GM12878 (cell line): ENCODE data around the gene PRSS50. TPM values are rescaled to one million over a fixed set of nuclear protein-coding genes. Genes with fewer than 3 reads are reported as not detected.

Experiments used
- ATAC-seq: fragments of 200-7000 bp; cut with Tn5 transposase; 3 replicates; pipeline ENCODE4 v1.9.1; 2020; ENCODE audit warnings: mild to moderate bottlenecking, moderate library complexity
- BruUV-seq: library from RNA; stranded (reverse); fragments of 400-500 nt; replicated peaks from 2 replicates; lab custom pipeline; 2021; lab: Mats Ljungman, UMichigan
- CTCF ChIA-PET: fragments of 300-600 bp; sonication (Branson Sonifier 250); formaldehyde crosslinking; extraction: SDS; loops from one replicate; lab custom pipeline; 2021; ENCODE audit warnings: inconsistent platforms; lab: Yijun Ruan, JAX
- POLR2A ChIA-PET: fragments of 350-600 bp; formaldehyde crosslinking; extraction: SDS; loops from one replicate; lab custom pipeline; 2021; ENCODE audit warnings: inconsistent platforms; lab: Charles Lee
- RAD21 ChIA-PET: fragments of 300-600 bp; sonication (Branson Sonifier 250); formaldehyde crosslinking; loops from one replicate; lab custom pipeline; 2023; ENCODE audit warnings: antibody characterized with exemption; ENCODE audit not compliant: unreplicated experiment; lab: Charles Lee
- SMC1A ChIA-PET: fragments of 300-600 bp; sonication (Branson Sonifier 250); formaldehyde crosslinking; loops from one replicate; lab custom pipeline; 2023; ENCODE audit not compliant: unreplicated experiment, uncharacterized antibody; lab: Charles Lee
- DNase-seq: peaks from one replicate; pipeline ENCODE4 v3.0.0-alpha.2; 2011; ENCODE audit warnings: low read depth, low spot score
- FAIRE-seq: peaks from 3 replicates; lab custom pipeline; 2011; peaks lifted over from hg19 to GRCh38; lab: Jason Lieb, UNC
- H2AFZ ChIP-seq: 2 replicates; pipeline ENCODE4 v1.6.0; 2011; ENCODE audit warnings: low read depth, low read length, control low read depth; ENCODE audit not compliant: control insufficient read depth
- H3K27ac ChIP-seq: 2 replicates; pipeline ENCODE4 v1.5.1; 2011; ENCODE audit warnings: control low read depth; ENCODE audit not compliant: control insufficient read depth, insufficient read depth
- H3K27me3 ChIP-seq, 2 experiments: replicated peaks in 1 of 2; 2 replicates each; pipeline versions ENCODE4 v1.6.0 to v1.6.1; 2011; ENCODE audit warnings: low read length in 1 of 2; ENCODE audit not compliant: control insufficient read depth in 2 of 2, insufficient read depth in 2 of 2
- H3K36me3 ChIP-seq, 2 experiments: 2 replicates each; pipeline ENCODE4 v1.5.1; 2011; ENCODE audit warnings: low read length in 1 of 2; ENCODE audit not compliant: control insufficient read depth in 2 of 2, insufficient read depth in 2 of 2
- H3K4me1 ChIP-seq: 2 replicates; pipeline ENCODE4 v1.6.1; 2011; ENCODE audit warnings: mild to moderate bottlenecking, low read length, moderate library complexity, mixed read lengths; ENCODE audit not compliant: control insufficient read depth, insufficient read depth
- H3K4me2 ChIP-seq: 2 replicates; pipeline ENCODE4 v1.6.0; 2011; ENCODE audit warnings: control low read depth; ENCODE audit not compliant: control insufficient read depth, insufficient read depth
- H3K4me3 ChIP-seq: fragments of 200-600 bp; sonication (generic); 2 replicates; pipeline ENCODE4 v1.5.1; 2016
- H3K79me2 ChIP-seq: 2 replicates; pipeline ENCODE4 v1.6.0; 2011; ENCODE audit warnings: low read length; ENCODE audit not compliant: control insufficient read depth, insufficient read depth
- H3K9ac ChIP-seq: 2 replicates; pipeline ENCODE4 v1.8.0; 2011; ENCODE audit warnings: low read length, control low read depth, mixed read lengths; ENCODE audit not compliant: control insufficient read depth, insufficient read depth
- H3K9me3 ChIP-seq: replicated peaks from 3 replicates; pipeline ENCODE4 v1.5.1; 2011; ENCODE audit warnings: mild to moderate bottlenecking, low read length; ENCODE audit not compliant: control insufficient read depth, insufficient read depth
- H4K20me1 ChIP-seq: 2 replicates; pipeline ENCODE4 v1.6.0; 2011; ENCODE audit not compliant: control insufficient read depth, insufficient read depth
- BACH1 ChIP-seq: fragments of 450-650 bp; IDR thresholded peaks from 2 replicates; pipeline ENCODE4 v1.6.1; 2017; ENCODE audit warnings: mild to moderate bottlenecking, borderline replicate concordance
- FOS ChIP-seq: IDR thresholded peaks from 3 replicates; pipeline ENCODE4 v1.6.1; 2011; ENCODE audit warnings: borderline replicate concordance; ENCODE audit not compliant: insufficient read length; ENCODE audit errors: extremely low read depth
- FOXK2 ChIP-seq: fragments of 450-650 bp; IDR thresholded peaks from 2 replicates; pipeline ENCODE4 v1.6.1; 2017; ENCODE audit warnings: mild to moderate bottlenecking, moderate library complexity
- GATAD2B ChIP-seq: fragments of 450-650 bp; conservative IDR thresholded peaks from 2 replicates; pipeline ENCODE4 v1.6.1; 2017; ENCODE audit warnings: low read depth, mild to moderate bottlenecking, moderate library complexity
- KDM1A ChIP-seq: fragments of 200-600 bp; sonication (generic); IDR thresholded peaks from 2 replicates; pipeline ENCODE4 v1.6.1; 2016; ENCODE audit warnings: borderline replicate concordance
- LARP7 ChIP-seq: fragments of 450-650 bp; IDR thresholded peaks from 2 replicates; pipeline ENCODE4 v1.6.1; 2017; ENCODE audit warnings: mild to moderate bottlenecking
- MTA2 ChIP-seq: fragments of 450-650 bp; IDR thresholded peaks from 2 replicates; pipeline ENCODE4 v1.6.1; 2016; ENCODE audit warnings: low read depth, mild to moderate bottlenecking, moderate library complexity
- MTA3 ChIP-seq: IDR thresholded peaks from 2 replicates; pipeline ENCODE4 v1.6.1; 2012; ENCODE audit warnings: low read length, inconsistent platforms, borderline replicate concordance
- NR2F1 ChIP-seq: fragments of 450-650 bp; conservative IDR thresholded peaks from 2 replicates; pipeline ENCODE4 v1.6.1; 2017; ENCODE audit warnings: mild to moderate bottlenecking
- POLR2AphosphoS2 ChIP-seq: IDR thresholded peaks from 2 replicates; pipeline ENCODE4 v1.6.1; 2011; ENCODE audit warnings: low read depth, mild to moderate bottlenecking, low read length, improper control_type of control experiment, moderate library complexity
- RCOR1 ChIP-seq: conservative IDR thresholded peaks from 2 replicates; pipeline ENCODE4 v1.6.1; 2012; ENCODE audit warnings: low read depth, low read length, improper control_type of control experiment
- REST ChIP-seq: IDR thresholded peaks from 2 replicates; pipeline ENCODE4 v1.6.1; 2012; ENCODE audit warnings: mild to moderate bottlenecking, low read depth, low read length
- SMARCA5 ChIP-seq: fragments of 450-650 bp; IDR thresholded peaks from 2 replicates; pipeline ENCODE4 v1.6.1; 2017; ENCODE audit warnings: mild to moderate bottlenecking
- TARDBP ChIP-seq: IDR thresholded peaks from 2 replicates; pipeline ENCODE4 v1.6.1; 2016; ENCODE audit warnings: borderline replicate concordance
- ZNF207 ChIP-seq: fragments of 450-650 bp; IDR thresholded peaks from 2 replicates; pipeline ENCODE4 v1.6.1; 2014; ENCODE audit warnings: antibody characterized with exemption, mild to moderate bottlenecking, borderline replicate concordance
- ZNF274 ChIP-seq: IDR thresholded peaks from one replicate; pipeline ENCODE4 v1.8.0; 2011; ENCODE audit not compliant: insufficient read length, insufficient read depth
- ZZZ3 ChIP-seq: IDR thresholded peaks from 2 replicates; pipeline ENCODE4 v1.6.1; 2011; ENCODE audit warnings: low read depth; ENCODE audit not compliant: control insufficient read depth, insufficient read length
- WGBS: methylation state at CpG from one replicate; pipeline ENCODE4 v1.1.6; 2016; ENCODE audit warnings: low lambda C conversion rate; ENCODE audit not compliant: insufficient replicate concordance, insufficient coverage; ENCODE audit errors: missing lambda C conversion rate; 5-methylcytosine and 5-hydroxymethylcytosine counted together
- in situ Hi-C: fragments of 300-500 bp; cut with MboI; formaldehyde crosslinking; loops from 9 replicates; pipeline ENCODE4 v1.14.3; 2018; ENCODE audit warnings: mixed read lengths
- intact Hi-C: fragments of 100-400 bp; cut with micrococcal nuclease; formaldehyde crosslinking; loops from one replicate; pipeline ENCODE4 v1.14.2; 2022; ENCODE audit not compliant: unreplicated experiment
- polyA plus RNA-seq, 11 experiments: library from polyadenylated mRNA; depleted of rRNA in 4 of 11; unstranded in 6 of 11; stranded (reverse) in 5 of 11; fragments of >200 nt; fragmentation: Nextera tagmentation in 4 of 11; fragmentation: Illumina TruSeq in 1 of 11; extraction: Ambion mirVana in 4 of 11; extraction: Trizol in 1 of 11; gene quantifications; 1 replicate in 1 of 11; 2 replicates in 10 of 11; pipeline versions ENCODE4 v1.2.1 to v1.2.3, GENCODE V29; 2011 to 2016; ENCODE audit warnings: inconsistent platforms in 2 of 11, missing spikeins in 2 of 11, low read depth in 1 of 11
- total RNA-seq, 4 experiments: library from RNA; depleted of rRNA in 3 of 4; stranded (reverse); fragments of >200 nt in 3 of 4; fragmentation: Illumina TruSeq in 1 of 4; extraction: Trizol in 1 of 4; gene quantifications; 2 replicates each; pipeline versions ENCODE4 v1.2.1 to v1.2.3, GENCODE V29; 2013 to 2021
- TF ChIP-seq, protein P1 (sequence below): fragments of 150-350 bp; IDR thresholded peaks from 2 replicates; pipeline ENCODE4 v1.6.1; 2016; ENCODE audit warnings: low read depth, low read length

PRSS50 gene
- total and polyA plus RNA-seq, 10 of the 15 experiments (the other 5 are each of a cell fraction or from before 2014, with no cell fraction given), result 0.05 TPM; not detected in 9

DNA sequence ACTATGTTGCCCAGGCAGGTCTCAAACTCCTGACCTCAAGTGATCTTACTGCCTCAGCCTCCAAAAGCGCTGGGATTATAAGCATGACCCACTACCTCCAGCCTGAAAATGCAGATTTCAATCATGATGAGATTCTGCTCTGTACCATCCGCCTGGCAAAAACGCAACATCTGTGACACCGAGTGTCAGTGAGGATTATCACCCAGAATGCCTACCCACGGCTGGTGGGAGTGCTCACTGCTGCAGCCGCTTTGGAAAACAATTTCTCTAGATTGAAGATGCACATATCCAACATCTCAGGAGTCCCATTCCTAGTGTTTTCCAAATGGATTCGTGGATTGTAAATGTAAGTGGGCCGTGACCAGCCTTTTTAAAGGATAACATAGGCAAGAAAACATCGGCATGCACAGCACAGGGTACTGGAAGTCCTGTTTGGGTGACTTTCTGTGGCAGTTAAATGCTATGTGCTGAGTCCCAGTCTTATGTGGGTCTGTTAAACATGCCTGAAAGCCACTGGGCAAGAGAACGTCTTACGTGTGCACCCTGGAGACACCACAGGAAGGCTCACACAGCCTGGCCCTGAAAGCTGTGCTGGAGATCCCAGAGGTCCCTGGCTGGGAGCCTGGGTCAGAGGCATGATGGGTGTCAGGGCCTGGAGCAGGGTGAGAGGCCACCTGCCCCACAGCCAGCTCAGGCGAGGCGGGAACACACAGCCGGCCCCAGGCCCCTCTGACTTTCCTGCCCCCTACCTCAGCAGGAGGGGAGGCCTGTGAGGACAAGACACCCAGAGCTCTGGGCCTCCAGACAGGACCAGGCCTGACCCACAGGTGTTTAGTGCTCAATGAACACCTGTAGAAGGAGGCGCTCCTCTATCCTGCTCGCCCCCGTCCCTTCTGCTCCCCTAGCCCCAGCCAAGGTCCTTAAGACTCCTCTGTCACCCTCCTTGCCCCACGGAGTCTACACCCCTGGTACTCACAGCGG is 918 bp downstream of the PRSS50 start:
- peaks cover 16% of the 10 kb centered on the region for H3K4me1 ChIP-seq
- no peak overlapping the region for H3K4me2 ChIP-seq
- H3K9me3 ChIP-seq, result no peaks in the 10 kb centered on the region
- DNase-seq, result no peak
- no TSS peak for BruUV-seq
- H3K4me3 ChIP-seq, result no peak overlapping the region
- H3K27ac ChIP-seq, result no peak overlapping the region
- ATAC-seq, result no peak
- no peak overlapping the region for H2AFZ ChIP-seq
- H3K36me3 ChIP-seq, result no peaks in the 10 kb centered on the region
- no peaks in the 10 kb centered on the region for H3K79me2 ChIP-seq
- SMC1A ChIA-PET, result no interaction called here
- FAIRE-seq, result no peak
- CTCF ChIA-PET, result interaction anchor here (1.0 kb wide), 1 partner anchor 10 kb away, joined by 4 read pairs; no protein-coding TSS in a partner anchor
- no peaks in the 10 kb centered on the region for H3K27me3 ChIP-seq
- H3K9ac ChIP-seq, result no peak overlapping the region
- POLR2A ChIA-PET, result no interaction called here
- RAD21 ChIA-PET, result no interaction called here
- intact Hi-C loops, result no loop called here
- WGBS, result 78% methylated on average over 19 of the region's 19 CpGs
- in situ Hi-C loops, result loop anchor here (10.0 kb wide), 1 partner anchor 658 kb away; no protein-coding TSS in a partner anchor
- TF ChIP-seq REST (no peak), ZZZ3 (no peak), ZNF274 (no peak), TARDBP (no peak), MTA2 (no peak), LARP7 (no peak), FOXK2 (no peak), RCOR1 (no peak), BACH1 (no peak), MTA3 (no peak), ZNF207 (no peak), POLR2AphosphoS2 (no peak), FOS (no peak), GATAD2B (no peak), NR2F1 (no peak), SMARCA5 (no peak), KDM1A (no peak)
- TF ChIP-seq, protein P1, sequence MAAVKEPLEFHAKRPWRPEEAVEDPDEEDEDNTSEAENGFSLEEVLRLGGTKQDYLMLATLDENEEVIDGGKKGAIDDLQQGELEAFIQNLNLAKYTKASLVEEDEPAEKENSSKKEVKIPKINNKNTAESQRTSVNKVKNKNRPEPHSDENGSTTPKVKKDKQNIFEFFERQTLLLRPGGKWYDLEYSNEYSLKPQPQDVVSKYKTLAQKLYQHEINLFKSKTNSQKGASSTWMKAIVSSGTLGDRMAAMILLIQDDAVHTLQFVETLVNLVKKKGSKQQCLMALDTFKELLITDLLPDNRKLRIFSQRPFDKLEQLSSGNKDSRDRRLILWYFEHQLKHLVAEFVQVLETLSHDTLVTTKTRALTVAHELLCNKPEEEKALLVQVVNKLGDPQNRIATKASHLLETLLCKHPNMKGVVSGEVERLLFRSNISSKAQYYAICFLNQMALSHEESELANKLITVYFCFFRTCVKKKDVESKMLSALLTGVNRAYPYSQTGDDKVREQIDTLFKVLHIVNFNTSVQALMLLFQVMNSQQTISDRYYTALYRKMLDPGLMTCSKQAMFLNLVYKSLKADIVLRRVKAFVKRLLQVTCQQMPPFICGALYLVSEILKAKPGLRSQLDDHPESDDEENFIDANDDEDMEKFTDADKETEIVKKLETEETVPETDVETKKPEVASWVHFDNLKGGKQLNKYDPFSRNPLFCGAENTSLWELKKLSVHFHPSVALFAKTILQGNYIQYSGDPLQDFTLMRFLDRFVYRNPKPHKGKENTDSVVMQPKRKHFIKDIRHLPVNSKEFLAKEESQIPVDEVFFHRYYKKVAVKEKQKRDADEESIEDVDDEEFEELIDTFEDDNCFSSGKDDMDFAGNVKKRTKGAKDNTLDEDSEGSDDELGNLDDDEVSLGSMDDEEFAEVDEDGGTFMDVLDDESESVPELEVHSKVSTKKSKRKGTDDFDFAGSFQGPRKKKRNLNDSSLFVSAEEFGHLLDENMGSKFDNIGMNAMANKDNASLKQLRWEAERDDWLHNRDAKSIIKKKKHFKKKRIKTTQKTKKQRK, result no peak
- no peaks in the 10 kb centered on the region for H4K20me1 ChIP-seq
